GM12891 (cell line): ENCODE data around the gene PPFIA1.

Experiments used
- POLR2A ChIP-seq: IDR thresholded peaks from 2 replicates; pipeline ENCODE4 v1.6.1; 2011; ENCODE audit warnings: low read depth, low read length, control low read depth
- POLR2AphosphoS5 ChIP-seq: IDR thresholded peaks from 2 replicates; pipeline ENCODE4 v1.6.1; 2011; ENCODE audit warnings: low read depth, low read length, control low read depth
- TAF1 ChIP-seq: IDR thresholded peaks from 2 replicates; pipeline ENCODE4 v1.6.1; 2011; ENCODE audit warnings: low read depth, low read length, control low read depth

DNA sequence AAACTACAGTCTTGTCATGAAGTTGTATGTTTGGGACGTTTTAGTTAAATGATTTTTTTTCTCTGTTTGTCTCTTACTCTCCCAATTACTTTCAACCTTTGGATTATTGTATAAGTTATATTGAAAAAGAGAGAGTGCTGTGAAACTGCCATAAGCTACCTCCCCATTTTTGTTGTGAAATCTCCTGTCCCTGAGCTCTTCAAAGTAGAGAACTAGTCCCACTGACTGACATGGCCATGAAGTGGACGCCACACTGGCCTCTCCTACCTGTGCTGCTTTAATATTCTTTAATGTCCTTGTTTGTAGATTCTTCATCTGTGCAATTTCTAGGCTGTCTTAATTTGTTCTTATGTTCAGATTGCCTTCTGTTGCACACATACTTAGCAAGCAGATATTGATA, 56.3 kb downstream of the PPFIA1 start:
- TF ChIP-seq POLR2A, result no peak
- no peak for TF ChIP-seq POLR2AphosphoS5
- TF ChIP-seq TAF1, result no peak
